ENCODE measurements around the gene PSMC3. TPM values are rescaled to one million over a fixed set of nuclear protein-coding genes. Genes with fewer than 3 reads are reported as not detected.

Gene PSMC3
- total RNA-seq, 1 donor from 2014 or later, result 130 TPM

DNA sequence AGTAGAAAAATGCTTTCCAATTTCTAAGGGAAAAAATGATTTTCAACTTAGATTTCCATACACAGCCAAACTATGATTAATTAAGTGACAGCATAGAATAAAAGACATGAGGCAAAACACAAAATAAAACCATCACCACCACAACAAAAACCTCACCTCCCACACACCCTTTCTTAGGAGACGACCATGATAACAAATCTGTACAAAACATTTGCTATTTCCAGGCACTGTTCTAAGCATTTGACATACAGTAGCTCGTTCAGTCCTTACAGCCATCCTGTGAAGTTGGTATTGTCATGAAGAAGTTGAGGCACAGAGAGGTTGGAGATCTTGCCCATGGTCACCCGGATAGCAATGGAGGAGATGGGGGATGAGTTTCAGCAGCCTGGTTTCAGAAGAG lies 56.6 kb downstream of the PSMC3 start:
- Histone ChIP-seq H3K27ac (ENCODE audit: low read depth, low read length) (no peak overlapping the region), H4K20me1 (ENCODE audit: insufficient read depth, low read length) (no peaks in the 10 kb centered on the region), H3K27me3 (ENCODE audit: insufficient read depth, low read length) (peaks cover 4% of the 10 kb centered on the region), H2AFZ (ENCODE audit: low read depth, low read length) (no peak overlapping the region), H3K79me2 (ENCODE audit: insufficient read depth, low read length) (no peaks in the 10 kb centered on the region), H3K9me3 (ENCODE audit: insufficient read depth, low read depth, low read length) (no peaks in the 10 kb centered on the region), H3K4me3 (ENCODE audit: insufficient read depth, low read depth, low read length) (no peak overlapping the region), H3K4me2 (ENCODE audit: low read length) (no peak overlapping the region), H3K9ac (ENCODE audit: low read length) (no peak overlapping the region), H3K4me1 (ENCODE audit: insufficient read depth, low read length) (peaks cover 5% of the 10 kb centered on the region), H3K36me3 (ENCODE audit: insufficient read depth, low read length) (no peaks in the 10 kb centered on the region)
- TF ChIP-seq CTCF (IDR thresholded peaks at IDR 0.05; ENCODE audit: insufficient read depth, low read depth, low read length), result no peak
- no peak for TF ChIP-seq EZH2 (IDR thresholded peaks at IDR 0.05; ENCODE audit: insufficient read depth, low read length)
- H3K36me3 Mint-ChIP-seq (ENCODE audit: low read depth, unreplicated experiment), result no peaks in the 10 kb centered on the region
- H3K9me3 Mint-ChIP-seq (ENCODE audit: unreplicated experiment), result no peaks in the 10 kb centered on the region
- H3K27me3 Mint-ChIP-seq (ENCODE audit: low read depth, unreplicated experiment), result peaks cover 14% of the 10 kb centered on the region
- peaks cover 6% of the 10 kb centered on the region for H3K4me1 Mint-ChIP-seq (ENCODE audit: low read depth, unreplicated experiment)
- H3K4me3 Mint-ChIP-seq (ENCODE audit: unreplicated experiment), result no peak overlapping the region
- DNase-seq (ENCODE audit: low read depth) (no peak), FAIRE-seq (no peak)
- peak overlapping the region; percentile 19 for H3K27ac Mint-ChIP-seq (ENCODE audit: unreplicated experiment)

Small RNAs within 50 kb of the gene (microRNA-seq; reads per million reads assigned to microRNA genes)
- not detected for gene MIR4487

Other genes starting within 250 kb of the PSMC3 start
- gene ARFGAP2, start 249.6 kb downstream of the PSMC3 start, total RNA-seq, result 46.3 and 51.0 TPM in 2 replicates
- 34.3 and 35.6 TPM in 2 replicates for gene PACSIN3, start 240.0 kb downstream of the PSMC3 start, total RNA-seq
- gene DDB2, start 211.5 kb downstream of the PSMC3 start, total RNA-seq, result 40.0 and 47.0 TPM in 2 replicates
- gene ACP2, start 177.6 kb downstream of the PSMC3 start, total RNA-seq, result 40.8 and 42.2 TPM in 2 replicates
- 9.8 and 11.2 TPM in 2 replicates for gene NR1H3, start 168.4 kb downstream of the PSMC3 start, total RNA-seq
- 22.9 and 24.1 TPM in 2 replicates for gene MADD, start 156.3 kb downstream of the PSMC3 start, total RNA-seq
- gene MYBPC3, start 73.7 kb downstream of the PSMC3 start, total RNA-seq, result not detected in 2 replicates
- gene SPI1, start 47.9 kb downstream of the PSMC3 start, total RNA-seq, result not detected in 2 replicates
- 76.6 and 92.7 TPM in 2 replicates for gene SLC39A13, start 17.8 kb downstream of the PSMC3 start, total RNA-seq
- 0.86 and 0.96 TPM in 2 replicates for gene RAPSN, start 22.7 kb upstream of the PSMC3 start, total RNA-seq
- 92.8 and 101 TPM in 2 replicates for gene CELF1, start 126.7 kb upstream of the PSMC3 start, total RNA-seq
- 32.4 and 33.9 TPM in 2 replicates for gene PTPMT1, start 139.2 kb upstream of the PSMC3 start, total RNA-seq
- gene KBTBD4, start 152.5 kb upstream of the PSMC3 start, total RNA-seq, result 11.9 and 12.5 TPM in 2 replicates
- 80.7 and 88.7 TPM in 2 replicates for gene NDUFS3, start 152.6 kb upstream of the PSMC3 start, total RNA-seq
- 0.16 TPM in 1 of 2 replicates, not detected in the other for gene FAM180B, start 160.2 kb upstream of the PSMC3 start, total RNA-seq
- 0.20 TPM in 1 of 2 replicates, not detected in the other for gene C1QTNF4, start 168.0 kb upstream of the PSMC3 start, total RNA-seq
- gene MTCH2, start 216.1 kb upstream of the PSMC3 start, total RNA-seq, result 99.8 and 103 TPM in 2 replicates

Measured in astrocyte (in vitro differentiated cells and primary cell).